Body of pancreas (tissue), 4 donors: ENCODE results near the gene GSG1L.

ENCODE experiments used
- POLR2A ChIP-seq, 3 donors: fragments of 450-650 bp; IDR thresholded peaks; one replicate each; pipeline ENCODE4 v1.6.1; 2016; ENCODE audit warnings: antibody characterized with exemption in 3 of 3, mild to moderate bottlenecking in 2 of 3
- TF ChIP-seq, protein P1 (sequence below), 7 experiments: fragments of 450-650 bp in 4 of 7; fragments of 200-600 bp in 3 of 7; sonication (generic) in 3 of 7; IDR thresholded peaks; one replicate each; pipeline ENCODE4 v1.5.1; 2016 to 2019; ENCODE audit warnings: antibody characterized with exemption in 7 of 7

DNA sequence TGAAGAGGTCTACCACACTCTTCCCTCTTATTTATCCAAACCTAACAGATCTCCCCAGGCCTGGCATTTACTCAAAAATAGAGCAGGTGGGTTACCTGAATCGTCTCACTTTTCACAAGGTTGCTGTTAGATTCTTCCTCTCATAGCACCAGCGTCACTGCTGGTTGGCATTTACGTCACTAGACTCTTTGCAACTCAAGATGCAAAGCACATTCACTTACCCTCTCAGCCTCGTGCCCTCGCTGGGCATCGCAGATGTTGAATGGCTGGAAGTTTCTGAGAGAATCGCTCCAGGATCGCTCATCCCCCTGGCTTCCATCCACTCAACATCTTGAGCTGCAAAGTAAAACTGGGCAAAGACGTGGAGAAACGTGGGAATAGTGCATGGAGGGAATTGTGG is 21.9 kb downstream of the GSG1L start:
- no peak for TF ChIP-seq POLR2A (IDR thresholded peaks at IDR 0.05)
- TF ChIP-seq, protein P1, sequence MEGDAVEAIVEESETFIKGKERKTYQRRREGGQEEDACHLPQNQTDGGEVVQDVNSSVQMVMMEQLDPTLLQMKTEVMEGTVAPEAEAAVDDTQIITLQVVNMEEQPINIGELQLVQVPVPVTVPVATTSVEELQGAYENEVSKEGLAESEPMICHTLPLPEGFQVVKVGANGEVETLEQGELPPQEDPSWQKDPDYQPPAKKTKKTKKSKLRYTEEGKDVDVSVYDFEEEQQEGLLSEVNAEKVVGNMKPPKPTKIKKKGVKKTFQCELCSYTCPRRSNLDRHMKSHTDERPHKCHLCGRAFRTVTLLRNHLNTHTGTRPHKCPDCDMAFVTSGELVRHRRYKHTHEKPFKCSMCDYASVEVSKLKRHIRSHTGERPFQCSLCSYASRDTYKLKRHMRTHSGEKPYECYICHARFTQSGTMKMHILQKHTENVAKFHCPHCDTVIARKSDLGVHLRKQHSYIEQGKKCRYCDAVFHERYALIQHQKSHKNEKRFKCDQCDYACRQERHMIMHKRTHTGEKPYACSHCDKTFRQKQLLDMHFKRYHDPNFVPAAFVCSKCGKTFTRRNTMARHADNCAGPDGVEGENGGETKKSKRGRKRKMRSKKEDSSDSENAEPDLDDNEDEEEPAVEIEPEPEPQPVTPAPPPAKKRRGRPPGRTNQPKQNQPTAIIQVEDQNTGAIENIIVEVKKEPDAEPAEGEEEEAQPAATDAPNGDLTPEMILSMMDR (IDR thresholded peaks at IDR 0.05) = no peak
